Measurements from ENCODE around the gene MAFG. TPM values are rescaled to one million over a fixed set of nuclear protein-coding genes. Genes with fewer than 3 reads are reported as not detected.

The MAFG gene
- total and polyA plus RNA-seq, 2 of the 13 experiments (the other 11 are each of a cell fraction or from before 2014, with no cell fraction given): 14.5 to 20.0 TPM

DNA sequence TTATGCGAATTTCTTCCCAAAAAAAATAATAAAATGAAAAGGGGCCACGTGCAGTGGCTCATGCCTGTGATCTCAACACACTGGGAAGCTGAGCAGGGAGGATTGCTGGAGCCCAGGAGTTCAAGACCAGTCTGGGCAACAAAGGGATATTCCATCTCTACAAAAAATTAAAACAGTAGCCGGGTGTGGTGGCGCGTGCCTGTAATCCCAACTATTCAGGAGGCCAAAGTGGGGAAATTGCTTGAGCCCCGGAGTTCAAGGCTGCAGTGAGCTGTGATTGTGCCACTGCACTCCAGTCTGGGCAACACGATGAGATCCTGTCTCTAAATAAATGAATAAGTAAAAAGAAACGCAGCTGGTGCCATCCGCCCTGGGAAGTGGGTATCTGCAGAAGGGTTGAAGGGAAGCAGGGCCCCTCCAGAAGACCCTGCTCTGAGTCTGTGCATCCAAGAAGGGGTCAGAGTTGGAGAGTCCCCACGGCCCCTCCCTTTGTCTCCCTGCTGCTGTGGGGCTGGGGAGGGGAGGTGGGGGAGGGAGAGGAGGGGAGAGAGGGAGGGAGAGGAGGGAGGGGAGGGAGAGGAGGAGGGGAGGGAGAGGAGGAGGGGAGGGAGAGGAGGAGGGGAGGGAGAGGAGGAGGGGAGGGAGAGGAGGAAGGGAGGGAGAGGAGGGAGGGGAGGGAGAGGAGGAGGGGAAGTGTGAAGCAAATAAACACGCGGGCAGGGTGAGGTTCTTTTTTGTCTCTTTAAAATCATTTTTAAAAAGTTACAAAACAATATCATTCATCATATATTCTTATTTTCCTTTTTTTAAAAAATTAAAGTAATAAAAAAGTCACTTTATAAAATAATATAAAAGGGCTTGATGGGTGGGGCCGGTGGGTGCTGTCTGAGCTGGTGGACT, 24.5 kb upstream of the MAFG start (continued):
- TF ChIP-seq JUND (CRISPR knock-in tag; IDR thresholded peaks at IDR 0.05) (no peak), ZNF224 (CRISPR knock-in tag; IDR thresholded peaks at IDR 0.05) (no peak), PAF1 (CRISPR knock-in tag; IDR thresholded peaks at IDR 0.05) (peak; percentile 96), ETV5 (CRISPR knock-in tag; IDR thresholded peaks at IDR 0.05; ENCODE audit: borderline replicate concordance) (no peak), ZNF777 (CRISPR knock-in tag; IDR thresholded peaks at IDR 0.05) (no peak), CTCF (CRISPR knock-in tag; IDR thresholded peaks at IDR 0.05) (no peak), SATB2 (CRISPR knock-in tag; IDR thresholded peaks at IDR 0.05) (no peak), TSC22D2 (CRISPR knock-in tag; IDR thresholded peaks at IDR 0.05; ENCODE audit: borderline replicate concordance) (no peak), ATM (IDR thresholded peaks at IDR 0.05; ENCODE audit: borderline replicate concordance) (no peak), ARID2 (CRISPR knock-in tag; IDR thresholded peaks at IDR 0.05; ENCODE audit: borderline replicate concordance) (no peak), ZNF160 (CRISPR knock-in tag; IDR thresholded peaks at IDR 0.05) (no peak), HDAC2 (CRISPR knock-in tag; IDR thresholded peaks at IDR 0.05) (no peak; the same call in 1 of the 2 replicates)
- TF ChIP-seq, protein P1, sequence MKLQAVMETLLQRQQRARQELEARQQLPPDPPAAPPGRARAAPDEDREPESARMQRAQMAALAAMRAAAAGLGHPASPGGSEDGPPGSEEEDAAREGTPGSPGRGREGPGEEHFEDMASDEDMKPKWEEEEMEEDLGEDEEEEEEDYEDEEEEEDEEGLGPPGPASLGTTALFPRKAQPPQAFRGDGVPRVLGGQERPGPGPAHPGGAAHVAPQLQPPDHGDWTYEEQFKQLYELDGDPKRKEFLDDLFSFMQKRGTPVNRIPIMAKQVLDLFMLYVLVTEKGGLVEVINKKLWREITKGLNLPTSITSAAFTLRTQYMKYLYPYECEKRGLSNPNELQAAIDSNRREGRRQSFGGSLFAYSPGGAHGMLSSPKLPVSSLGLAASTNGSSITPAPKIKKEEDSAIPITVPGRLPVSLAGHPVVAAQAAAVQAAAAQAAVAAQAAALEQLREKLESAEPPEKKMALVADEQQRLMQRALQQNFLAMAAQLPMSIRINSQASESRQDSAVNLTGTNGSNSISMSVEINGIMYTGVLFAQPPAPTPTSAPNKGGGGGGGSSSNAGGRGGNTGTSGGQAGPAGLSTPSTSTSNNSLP (IDR thresholded peaks at IDR 0.05; ENCODE audit: low read depth, low read length): no peak
- TF ChIP-seq, protein P2, sequence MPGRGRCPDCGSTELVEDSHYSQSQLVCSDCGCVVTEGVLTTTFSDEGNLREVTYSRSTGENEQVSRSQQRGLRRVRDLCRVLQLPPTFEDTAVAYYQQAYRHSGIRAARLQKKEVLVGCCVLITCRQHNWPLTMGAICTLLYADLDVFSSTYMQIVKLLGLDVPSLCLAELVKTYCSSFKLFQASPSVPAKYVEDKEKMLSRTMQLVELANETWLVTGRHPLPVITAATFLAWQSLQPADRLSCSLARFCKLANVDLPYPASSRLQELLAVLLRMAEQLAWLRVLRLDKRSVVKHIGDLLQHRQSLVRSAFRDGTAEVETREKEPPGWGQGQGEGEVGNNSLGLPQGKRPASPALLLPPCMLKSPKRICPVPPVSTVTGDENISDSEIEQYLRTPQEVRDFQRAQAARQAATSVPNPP (CRISPR knock-in tag; IDR thresholded peaks at IDR 0.05): no peak
- TF ChIP-seq, protein P3, sequence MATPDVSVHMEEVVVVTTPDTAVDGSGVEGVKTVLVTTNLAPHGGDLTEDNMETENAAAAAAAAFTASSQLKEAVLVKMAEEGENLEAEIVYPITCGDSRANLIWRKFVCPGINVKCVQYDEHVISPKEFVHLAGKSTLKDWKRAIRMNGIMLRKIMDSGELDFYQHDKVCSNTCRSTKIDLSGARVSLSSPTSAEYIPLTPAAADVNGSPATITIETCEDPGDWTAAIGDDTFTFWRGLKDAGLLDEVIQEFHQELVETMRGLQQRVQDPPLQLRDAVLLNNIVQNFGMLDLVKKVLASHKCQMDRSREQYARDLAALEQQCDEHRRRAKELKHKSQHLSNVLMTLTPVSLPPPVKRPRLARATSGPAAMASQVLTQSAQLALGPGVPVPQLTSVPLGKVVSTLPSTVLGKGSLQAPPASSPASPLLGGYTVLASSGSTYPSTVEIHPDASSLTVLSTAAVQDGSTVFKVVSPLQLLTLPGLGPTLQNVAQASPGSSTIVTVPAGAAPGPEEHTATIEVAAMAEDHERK (CRISPR knock-in tag; IDR thresholded peaks at IDR 0.05; ENCODE audit: low read depth): no peak

Measured in HepG2 (cell line).